Vagina (tissue), 2 donors: ENCODE measurements around the gene ACRBP. TPM values are rescaled to one million over a fixed set of nuclear protein-coding genes. Genes with fewer than 3 reads are reported as not detected.

ENCODE experiments used
- DNase-seq, 2 donors: peaks; one replicate each; pipeline ENCODE4 v3.0.0-alpha.2; 2017; ENCODE audit errors: extremely low spot score in 2 of 2
- H3K27ac ChIP-seq: fragments of 200-600 bp; sonication (generic); one replicate; pipeline ENCODE4 v1.5.1; 2019
- H3K27me3 ChIP-seq: fragments of 200-600 bp; sonication (generic); one replicate; pipeline ENCODE4 v1.5.1; 2019
- H3K36me3 ChIP-seq, 2 donors: fragments of 200-600 bp; sonication (generic); one replicate each; pipeline ENCODE4 v1.5.1; 2017 to 2019
- H3K4me1 ChIP-seq: fragments of 200-600 bp; sonication (generic); one replicate; pipeline ENCODE4 v1.5.1; 2019
- H3K4me3 ChIP-seq, 2 donors: fragments of 200-600 bp; sonication (generic); 1 replicate in 1 of 2; 2 replicates in 1 of 2; pipeline ENCODE4 v1.5.1; 2016 to 2019
- H3K9me3 ChIP-seq: fragments of 200-600 bp; sonication (generic); one replicate; pipeline ENCODE4 v1.5.1; 2019
- POLR2A ChIP-seq, 2 donors: fragments of 450-650 bp; IDR thresholded peaks; one replicate each; pipeline ENCODE4 v1.6.1; 2017; ENCODE audit warnings: antibody characterized with exemption in 2 of 2, mild to moderate bottlenecking in 2 of 2, moderate library complexity in 2 of 2
- POLR2AphosphoS5 ChIP-seq, 2 donors: sonication (generic); formaldehyde crosslinking; IDR thresholded peaks; one replicate each; pipeline ENCODE4 v1.9.0; 2017; ENCODE audit warnings: antibody characterized with exemption in 2 of 2, mild to moderate bottlenecking in 2 of 2, low read depth in 1 of 2; ENCODE audit not compliant: insufficient read depth in 1 of 2
- intact Hi-C: fragments of 100-400 bp; cut with DNase I; formaldehyde crosslinking; loops from one replicate; pipeline ENCODE4 v1.15.1; 2023
- total RNA-seq: library from RNA; depleted of rRNA; stranded (reverse); fragments of >200 nt; gene quantifications from one replicate; pipeline ENCODE4 v1.2.3, GENCODE V29; 2016
- TF ChIP-seq, protein P1 (sequence below), 3 experiments: fragments of 450-650 bp in 2 of 3; fragments of 200-600 bp in 1 of 3; sonication (generic) in 1 of 3; IDR thresholded peaks; one replicate each; pipeline ENCODE4 v1.5.1; 2017 to 2019; ENCODE audit warnings: antibody characterized with exemption in 3 of 3, mild to moderate bottlenecking in 2 of 3, moderate library complexity in 2 of 3

The ACRBP gene
- total RNA-seq, 1 donor from 2014 or later: 0.74 TPM

DNA sequence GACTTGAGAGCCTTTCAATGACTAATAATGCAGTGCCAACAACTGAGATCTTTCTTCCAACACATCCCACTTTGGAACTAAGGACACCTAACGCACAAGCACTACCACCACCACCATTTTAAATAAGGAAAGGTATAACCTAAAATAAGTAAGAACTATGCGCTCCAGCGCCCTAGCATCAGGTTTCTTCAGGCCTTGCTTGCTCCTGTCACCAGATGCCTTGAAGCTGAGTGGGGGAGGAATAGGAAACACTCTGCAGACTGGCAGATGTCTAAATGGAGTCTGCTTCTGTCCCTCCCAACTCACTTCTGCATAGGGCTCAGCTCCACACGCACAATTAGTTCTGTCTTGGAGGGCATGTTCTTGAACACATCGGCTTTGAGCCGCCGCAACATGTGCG lies 55.1 kb downstream of the ACRBP start:
- Histone ChIP-seq H3K36me3 (peaks cover 3 to 97% of the 10 kb centered on the region in 2 donors), H3K27me3 (no peaks in the 10 kb centered on the region), H3K9me3 (no peaks in the 10 kb centered on the region), H3K4me1 (no peaks in the 10 kb centered on the region), H3K27ac (no peak overlapping the region), H3K4me3 (no peak overlapping the region)
- no peak for DNase-seq
- TF ChIP-seq POLR2A (IDR thresholded peaks at IDR 0.05) (no peak), POLR2AphosphoS5 (IDR thresholded peaks at IDR 0.05; ENCODE audit: insufficient read depth in 1 of 2, low read depth in 1 of 2) (no peak)
- TF ChIP-seq, protein P1, sequence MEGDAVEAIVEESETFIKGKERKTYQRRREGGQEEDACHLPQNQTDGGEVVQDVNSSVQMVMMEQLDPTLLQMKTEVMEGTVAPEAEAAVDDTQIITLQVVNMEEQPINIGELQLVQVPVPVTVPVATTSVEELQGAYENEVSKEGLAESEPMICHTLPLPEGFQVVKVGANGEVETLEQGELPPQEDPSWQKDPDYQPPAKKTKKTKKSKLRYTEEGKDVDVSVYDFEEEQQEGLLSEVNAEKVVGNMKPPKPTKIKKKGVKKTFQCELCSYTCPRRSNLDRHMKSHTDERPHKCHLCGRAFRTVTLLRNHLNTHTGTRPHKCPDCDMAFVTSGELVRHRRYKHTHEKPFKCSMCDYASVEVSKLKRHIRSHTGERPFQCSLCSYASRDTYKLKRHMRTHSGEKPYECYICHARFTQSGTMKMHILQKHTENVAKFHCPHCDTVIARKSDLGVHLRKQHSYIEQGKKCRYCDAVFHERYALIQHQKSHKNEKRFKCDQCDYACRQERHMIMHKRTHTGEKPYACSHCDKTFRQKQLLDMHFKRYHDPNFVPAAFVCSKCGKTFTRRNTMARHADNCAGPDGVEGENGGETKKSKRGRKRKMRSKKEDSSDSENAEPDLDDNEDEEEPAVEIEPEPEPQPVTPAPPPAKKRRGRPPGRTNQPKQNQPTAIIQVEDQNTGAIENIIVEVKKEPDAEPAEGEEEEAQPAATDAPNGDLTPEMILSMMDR (IDR thresholded peaks at IDR 0.05): no peak
- intact Hi-C loops: no loop called here

Other genes with a start within 250 kb of the ACRBP start
- 1.2 TPM for gene CD27, start 202.5 kb downstream of the ACRBP start, total RNA-seq
- gene TAPBPL, start 195.4 kb downstream of the ACRBP start, total RNA-seq: 21.1 TPM
- gene VAMP1, start 176.8 kb downstream of the ACRBP start, total RNA-seq: 12.5 TPM
- 23.1 TPM for gene MRPL51, start 154.2 kb downstream of the ACRBP start, total RNA-seq
- gene NCAPD2, start 153.3 kb downstream of the ACRBP start, total RNA-seq: 25.5 TPM
- gene GAPDH, start 112.9 kb downstream of the ACRBP start, total RNA-seq: 2,297 TPM
- gene IFFO1, start 91.4 kb downstream of the ACRBP start, total RNA-seq: 21.1 TPM
- 43.0 TPM for gene NOP2, start 79.1 kb downstream of the ACRBP start, total RNA-seq
- gene CHD4, start 40.1 kb downstream of the ACRBP start, total RNA-seq: 152 TPM
- 7.4 TPM for gene LPAR5, start 11.5 kb downstream of the ACRBP start, total RNA-seq
- gene ING4, start 15.7 kb upstream of the ACRBP start, total RNA-seq: 45.7 TPM
- 31.9 TPM for gene ZNF384, start 41.9 kb upstream of the ACRBP start, total RNA-seq
- gene PIANP, start 53.4 kb upstream of the ACRBP start, total RNA-seq: 5.6 TPM
- 35.4 TPM for gene COPS7A, start 76.6 kb upstream of the ACRBP start, total RNA-seq
- gene MLF2, start 105.7 kb upstream of the ACRBP start, total RNA-seq: 150 TPM
- 132 TPM for gene PTMS, start 118.9 kb upstream of the ACRBP start, total RNA-seq
- 10.3 TPM for gene LAG3, start 125.1 kb upstream of the ACRBP start, total RNA-seq
- gene CD4, start 142.1 kb upstream of the ACRBP start, total RNA-seq: 14.2 TPM
- gene GPR162, start 174.4 kb upstream of the ACRBP start, total RNA-seq: 3.2 TPM
- gene P3H3, start 181.0 kb upstream of the ACRBP start, total RNA-seq: 37.3 TPM
- gene GNB3, start 193.5 kb upstream of the ACRBP start, total RNA-seq: 5.2 TPM
- gene CDCA3, start 203.9 kb upstream of the ACRBP start, total RNA-seq: 8.6 TPM
- gene USP5, start 204.7 kb upstream of the ACRBP start, total RNA-seq: 36.6 TPM
- gene TPI1, start 220.1 kb upstream of the ACRBP start, total RNA-seq: 274 TPM
- gene SPSB2, start 225.9 kb upstream of the ACRBP start, total RNA-seq: 3.2 TPM